B cell (primary cell): Measurements from ENCODE around the gene EOGT. TPM values are rescaled to one million over a fixed set of nuclear protein-coding genes. Genes with fewer than 3 reads are reported as not detected.
A peak's percentile ranks its signal among the peaks of the same experiment; 100 is the strongest.

Experiments used
- ATAC-seq: fragments of 200-7000 bp; cut with Tn5 transposase; one replicate; pipeline ENCODE4 v1.10.0; 2021; ENCODE audit warnings: low read depth, mild to moderate bottlenecking, moderate number of reproducible peaks, moderate library complexity
- CTCF ChIA-PET: fragments of 350-600 bp; sonication (Branson Sonifier 250); formaldehyde crosslinking; loops from one replicate; lab custom pipeline; 2021; ENCODE audit warnings: antibody characterized with exemption, inconsistent platforms; lab: Charles Lee
- POLR2A ChIA-PET: fragments of 350-600 bp; sonication (Branson Sonifier 250); formaldehyde crosslinking; loops from one replicate; lab custom pipeline; 2021; ENCODE audit warnings: antibody characterized with exemption; lab: Charles Lee
- DNase-seq: peaks from one replicate; pipeline ENCODE4 v3.0.0; 2013
- H2AFZ ChIP-seq: 2 replicates; pipeline ENCODE4 v1.6.1; 2012; ENCODE audit warnings: mild to moderate bottlenecking, low read depth, low read length; ENCODE audit not compliant: insufficient read depth, poor library complexity, severe bottlenecking
- H3K27ac ChIP-seq, 2 donors: 1 replicate in 1 of 2; 2 replicates in 1 of 2; pipeline ENCODE4 v1.5.1; 2012 to 2013; ENCODE audit warnings: low read length in 2 of 2, mild to moderate bottlenecking in 2 of 2, moderate library complexity in 1 of 2
- H3K27me3 ChIP-seq, 4 experiments: fragments of 200-600 bp in 1 of 4; sonication (generic) in 1 of 4; replicated peaks in 1 of 4; 1 replicate in 2 of 4; 2 replicates in 2 of 4; pipeline versions ENCODE4 v1.6.1 to v1.7.0; 2013 to 2016; ENCODE audit warnings: low read length in 3 of 4, mild to moderate bottlenecking in 2 of 4, mixed read lengths in 1 of 4, moderate library complexity in 1 of 4; ENCODE audit not compliant: insufficient read depth in 4 of 4, control insufficient read depth in 3 of 4; ENCODE audit errors: control extremely low read depth in 1 of 4
- H3K36me3 ChIP-seq, 2 experiments: replicated peaks in 1 of 2; 1 replicate in 1 of 2; 2 replicates in 1 of 2; pipeline versions ENCODE4 v1.6.1 to v1.7.1; 2013; ENCODE audit warnings: low read length in 1 of 2; ENCODE audit not compliant: insufficient read depth in 2 of 2, control insufficient read depth in 1 of 2; ENCODE audit errors: control extremely low read depth in 1 of 2, extremely low read depth in 1 of 2
- H3K4me1 ChIP-seq, 2 donors: fragments of 200-600 bp in 1 of 2; sonication (generic) in 1 of 2; 1 replicate in 1 of 2; 2 replicates in 1 of 2; pipeline versions ENCODE4 v1.5.1 to v1.6.1; 2013 to 2017; ENCODE audit warnings: low read length in 2 of 2; ENCODE audit not compliant: control insufficient read depth in 2 of 2, insufficient read depth in 2 of 2
- H3K4me2 ChIP-seq: replicated peaks from 2 replicates; pipeline ENCODE3; 2012; ENCODE audit warnings: mild to moderate bottlenecking, low read depth, low read length; ENCODE audit not compliant: poor library complexity, severe bottlenecking
- H3K4me3 ChIP-seq, 5 experiments: fragments of 200-600 bp in 1 of 5; sonication (generic) in 1 of 5; 1 replicate in 3 of 5; 2 replicates in 2 of 5; pipeline versions ENCODE4 v1.5.1 to v1.7.0; 2011 to 2016; ENCODE audit warnings: low read length in 4 of 5, mild to moderate bottlenecking in 4 of 5, low read depth in 2 of 5, control low read depth in 1 of 5, moderate library complexity in 1 of 5; ENCODE audit not compliant: insufficient read depth in 1 of 5; ENCODE audit errors: control extremely low read depth in 1 of 5, extremely low read depth in 1 of 5
- H3K79me2 ChIP-seq: fragments of 200-600 bp; sonication (generic); one replicate; pipeline ENCODE4 v1.6.0; 2016; ENCODE audit warnings: low read length; ENCODE audit not compliant: control insufficient read depth, insufficient read depth
- H3K9ac ChIP-seq: fragments of 200-600 bp; sonication (generic); 2 replicates; pipeline ENCODE4 v1.6.1; 2017; ENCODE audit warnings: mild to moderate bottlenecking, low read length, moderate library complexity
- H3K9me3 ChIP-seq, 3 donors: one replicate each; pipeline versions ENCODE4 v1.6.1 to v1.7.1; 2013; ENCODE audit warnings: low read length in 2 of 3; ENCODE audit not compliant: control insufficient read depth in 2 of 3, insufficient read depth in 1 of 3; ENCODE audit errors: control extremely low read depth in 1 of 3
- H4K20me1 ChIP-seq: 2 replicates; pipeline ENCODE4 v1.6.0; 2012; ENCODE audit warnings: mild to moderate bottlenecking, low read length; ENCODE audit not compliant: insufficient read depth, control insufficient read depth, poor library complexity, severe bottlenecking
- H3K27ac Mint-ChIP-seq: one replicate; pipeline ENCODE4 v1.8.0; 2021; ENCODE audit warnings: mixed read lengths
- H3K27me3 Mint-ChIP-seq: one replicate; pipeline ENCODE4 v1.8.0; 2021; ENCODE audit warnings: mixed read lengths
- H3K4me1 Mint-ChIP-seq: one replicate; pipeline ENCODE4 v1.8.0; 2021; ENCODE audit warnings: mixed read lengths
- H3K4me3 Mint-ChIP-seq: one replicate; pipeline ENCODE4 v1.8.0; 2021; ENCODE audit warnings: mixed read lengths
- H3K9me3 Mint-ChIP-seq: one replicate; pipeline ENCODE4 v1.8.0; 2022; ENCODE audit warnings: mixed read lengths; ENCODE audit not compliant: insufficient read depth
- EZH2 ChIP-seq: IDR thresholded peaks from 2 replicates; pipeline ENCODE4 v1.6.1; 2012; ENCODE audit warnings: borderline replicate concordance, low read depth, mild to moderate bottlenecking, moderate library complexity, low read length; ENCODE audit not compliant: insufficient read depth, poor library complexity, severe bottlenecking
- WGBS: methylation state at CpG from one replicate; pipeline ENCODE4 v1.1.5; 2013; ENCODE audit warnings: missing lambda C conversion rate; ENCODE audit not compliant: insufficient coverage; 5-methylcytosine and 5-hydroxymethylcytosine counted together
- intact Hi-C: fragments of 100-400 bp; cut with micrococcal nuclease; formaldehyde crosslinking; loops from one replicate; pipeline ENCODE4 v1.10.0; 2022
- polyA minus RNA-seq: library from RNA; depleted of rRNA, polyadenylated mRNA; stranded (reverse); fragments of >200 nt; gene quantifications from 2 replicates; pipeline ENCODE4 v1.2.3, GENCODE V29; 2012
- polyA plus RNA-seq: library from polyadenylated mRNA; depleted of rRNA; stranded (reverse); fragments of >200 nt; gene quantifications from 2 replicates; pipeline ENCODE4 v1.2.3, GENCODE V29; 2012
- total RNA-seq, 2 donors: library from RNA; stranded (reverse); fragments of 120-200 nt in 1 of 2; gene quantifications; 1 replicate in 1 of 2; 2 replicates in 1 of 2; pipeline versions ENCODE4 v1.2.3 to v1.2.4, GENCODE V29; 2013 to 2022
- TF ChIP-seq, protein P1 (sequence below): fragments of 200-600 bp; IDR thresholded peaks from one replicate; pipeline ENCODE4 v1.8.0; 2022; ENCODE audit warnings: antibody characterized with exemption, mild to moderate bottlenecking

The EOGT gene
- total RNA-seq (11.3 and 15.5 TPM in 2 replicates), polyA plus RNA-seq (1.6 and 1.7 TPM in 2 replicates), polyA minus RNA-seq (2.7 and 3.3 TPM in 2 replicates)
- total RNA-seq (2013): 5.6 TPM

DNA sequence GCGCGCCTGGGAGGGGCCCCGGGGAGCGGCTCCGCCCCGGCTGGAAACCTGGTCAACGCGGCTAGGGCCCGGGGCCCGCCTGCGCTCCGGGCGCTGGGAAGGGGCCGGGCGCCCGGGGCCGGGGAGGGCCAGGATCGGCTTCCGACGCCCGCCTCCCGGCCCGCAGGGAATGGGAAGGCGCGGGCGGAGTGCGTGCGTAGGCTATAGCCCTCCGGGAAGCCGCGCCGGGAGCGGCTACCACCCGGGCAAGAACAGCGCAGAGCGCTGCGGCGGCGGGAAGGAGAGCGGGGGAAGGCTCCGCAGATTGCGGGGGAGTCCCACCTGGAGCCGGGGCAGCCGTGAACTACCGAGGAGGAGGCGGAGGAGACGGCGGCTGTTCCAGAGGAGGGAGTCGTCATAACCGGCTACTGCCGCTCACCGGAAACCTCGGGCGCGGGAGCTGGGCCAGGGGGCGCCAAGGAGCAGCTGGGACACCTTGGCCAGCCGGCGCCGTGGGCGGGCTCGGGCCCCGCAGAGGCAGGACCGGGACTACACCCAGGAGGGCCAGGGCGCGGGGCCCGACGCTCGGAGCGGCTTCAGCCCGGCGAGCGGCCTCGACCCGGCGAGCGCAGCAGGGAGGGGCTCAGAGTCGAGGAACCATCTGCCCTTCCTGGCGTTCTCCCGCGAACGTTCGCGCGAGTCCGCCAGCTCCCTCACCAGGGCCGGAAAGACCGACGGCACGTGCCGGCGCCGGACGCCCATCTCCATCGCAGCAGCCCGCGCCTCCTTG is at the start of gene EOGT:
TSS of gene EOGT (minus strand) at position 432 of the 769 bp plus-strand sequence. CDS start 3,838 bp downstream, outside the sequence.
- Mint-ChIP-seq H3K27me3 (no peaks in the 10 kb centered on the region), H3K4me3 (peak within 1 kb of the TSS; percentile 92), H3K9me3 (no peaks in the 10 kb centered on the region), H3K4me1 (peaks cover 10% of the 10 kb centered on the region), H3K27ac (peak within 1 kb of the TSS; percentile 67)
- H4K20me1 ChIP-seq: no peaks in the 10 kb centered on the region
- no peaks in the 10 kb centered on the region for H3K9me3 ChIP-seq
- no peak for TF ChIP-seq EZH2
- TF ChIP-seq, protein P1, sequence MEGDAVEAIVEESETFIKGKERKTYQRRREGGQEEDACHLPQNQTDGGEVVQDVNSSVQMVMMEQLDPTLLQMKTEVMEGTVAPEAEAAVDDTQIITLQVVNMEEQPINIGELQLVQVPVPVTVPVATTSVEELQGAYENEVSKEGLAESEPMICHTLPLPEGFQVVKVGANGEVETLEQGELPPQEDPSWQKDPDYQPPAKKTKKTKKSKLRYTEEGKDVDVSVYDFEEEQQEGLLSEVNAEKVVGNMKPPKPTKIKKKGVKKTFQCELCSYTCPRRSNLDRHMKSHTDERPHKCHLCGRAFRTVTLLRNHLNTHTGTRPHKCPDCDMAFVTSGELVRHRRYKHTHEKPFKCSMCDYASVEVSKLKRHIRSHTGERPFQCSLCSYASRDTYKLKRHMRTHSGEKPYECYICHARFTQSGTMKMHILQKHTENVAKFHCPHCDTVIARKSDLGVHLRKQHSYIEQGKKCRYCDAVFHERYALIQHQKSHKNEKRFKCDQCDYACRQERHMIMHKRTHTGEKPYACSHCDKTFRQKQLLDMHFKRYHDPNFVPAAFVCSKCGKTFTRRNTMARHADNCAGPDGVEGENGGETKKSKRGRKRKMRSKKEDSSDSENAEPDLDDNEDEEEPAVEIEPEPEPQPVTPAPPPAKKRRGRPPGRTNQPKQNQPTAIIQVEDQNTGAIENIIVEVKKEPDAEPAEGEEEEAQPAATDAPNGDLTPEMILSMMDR: peak; percentile 49
- no peaks in the 10 kb centered on the region for H3K79me2 ChIP-seq
- CTCF ChIA-PET: interaction anchor here (0.8 to 2.2 kb wide), 12 partner anchors 13 to 108 kb away, joined by 3 to 6 read pairs (median 4); partner anchors contain the start of genes ARL6IP5 and TMF1
- peak within 1 kb of the TSS; percentile 74 for H3K9ac ChIP-seq
- ATAC-seq (peak; percentile 88), DNase-seq (peak; percentile 81)
- peaks cover 6 to 11% of the 10 kb centered on the region in 2 donors for H3K4me1 ChIP-seq
- POLR2A ChIA-PET: interaction anchor here (0.6 kb wide), 1 partner anchor 73 kb away, joined by 6 read pairs; no protein-coding TSS in a partner anchor
- H3K27ac ChIP-seq: peak within 1 kb of the TSS in 1 of 2 donors; percentile 47
- intact Hi-C loops: loop anchor here (1.0 to 2.0 kb wide), 4 partner anchors 39 to 293 kb away; partner anchors contain the start of genes ARL6IP5, TMF1 and UBA3
- peak within 1 kb of the TSS; percentile 94 for H3K4me2 ChIP-seq
- H2AFZ ChIP-seq: peak within 1 kb of the TSS; percentile 93
- H3K27me3 ChIP-seq: no peaks in the 10 kb centered on the region
- H3K36me3 ChIP-seq: peaks cover 0 to 10% of the 10 kb centered on the region in 2 experiments
- under 1% methylated on average over 96 of the region's 96 CpGs for WGBS
- peak within 1 kb of the TSS; percentile 39 to 79 (median 72) for H3K4me3 ChIP-seq

DNA sequence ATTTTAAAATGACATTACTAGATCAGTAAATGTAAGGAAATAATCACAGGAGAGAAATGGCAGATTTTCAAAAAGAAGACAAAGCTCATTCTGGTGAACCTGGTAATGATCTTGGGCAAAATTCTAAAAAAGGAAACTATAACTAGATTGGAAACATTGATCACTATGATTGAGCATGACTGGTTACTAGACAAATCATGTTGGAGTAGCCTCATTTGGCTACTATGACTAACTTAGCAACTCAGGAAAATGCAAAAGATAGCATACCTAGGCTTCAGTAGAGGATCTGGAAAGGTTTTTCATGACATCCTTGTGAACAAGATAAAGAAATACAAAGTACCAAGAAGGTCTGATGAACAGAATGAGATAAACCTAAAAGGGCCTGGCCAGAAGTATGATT is 46.2 kb upstream of the EOGT start:
- H3K27ac ChIP-seq: peak overlapping the region; percentile 5 to 87
- no peaks in the 10 kb centered on the region for H3K27me3 Mint-ChIP-seq
- no peak for ATAC-seq
- ChIA-PET CTCF (interaction anchor here (0.7 to 1.2 kb wide), 3 partner anchors 11 to 24 kb away, joined by 3 to 4 read pairs (median 3); partner anchors contain the start of gene UBA3), POLR2A (no interaction called here)
- no peaks in the 10 kb centered on the region for H3K79me2 ChIP-seq
- H3K4me3 ChIP-seq: no peak overlapping the region
- H3K27ac Mint-ChIP-seq: peak overlapping the region; percentile 6
- no peak overlapping the region for H2AFZ ChIP-seq
- intact Hi-C loops: no loop called here
- H3K9ac ChIP-seq: no peak overlapping the region
- TF ChIP-seq, protein P1: no peak
- TF ChIP-seq EZH2: no peak
- H3K9me3 Mint-ChIP-seq: no peaks in the 10 kb centered on the region
- no peak overlapping the region for H3K4me3 Mint-ChIP-seq
- H3K9me3 ChIP-seq: no peaks in the 10 kb centered on the region
- H4K20me1 ChIP-seq: no peaks in the 10 kb centered on the region
- peaks cover 13 to 55% of the 10 kb centered on the region in 2 experiments for H3K36me3 ChIP-seq
- no peak for DNase-seq
- H3K4me2 ChIP-seq: no peak overlapping the region
- H3K4me1 ChIP-seq: peaks cover 20 to 22% of the 10 kb centered on the region in 2 donors
- no peaks in the 10 kb centered on the region for H3K27me3 ChIP-seq
- peaks cover 30% of the 10 kb centered on the region for H3K4me1 Mint-ChIP-seq
